Fibroblast of lung (primary cell): ENCODE results near the gene GSK3A. TPM values are rescaled to one million over a fixed set of nuclear protein-coding genes. Genes with fewer than 3 reads are reported as not detected.

Experiments
- DNase-seq, 2 donors: peaks; one replicate each; pipeline versions ENCODE4 v3.0.0 to v3.0.0-alpha.2; 2010; ENCODE audit warnings: low read depth in 2 of 2
- H2AFZ ChIP-seq: 2 replicates; pipeline ENCODE4 v1.5.1; 2012; ENCODE audit warnings: low read length, control low read depth, inconsistent platforms
- H3K27ac ChIP-seq: 2 replicates; pipeline ENCODE4 v1.5.1; 2011; ENCODE audit warnings: low read length, control low read depth; ENCODE audit not compliant: insufficient read depth
- H3K27me3 ChIP-seq: 2 replicates; pipeline ENCODE4 v1.5.1; 2011; ENCODE audit warnings: mild to moderate bottlenecking, low read length; ENCODE audit not compliant: control insufficient read depth, insufficient read depth
- H3K36me3 ChIP-seq: 2 replicates; pipeline ENCODE4 v1.5.1; 2011; ENCODE audit warnings: low read length; ENCODE audit not compliant: control insufficient read depth, insufficient read depth
- H3K4me1 ChIP-seq: 2 replicates; pipeline ENCODE4 v1.5.1; 2011; ENCODE audit warnings: low read length; ENCODE audit not compliant: control insufficient read depth, insufficient read depth; ENCODE audit errors: extremely low read depth
- H3K4me2 ChIP-seq: 2 replicates; pipeline ENCODE4 v1.5.1; 2011; ENCODE audit warnings: low read length, control low read depth; ENCODE audit not compliant: insufficient read depth; ENCODE audit errors: extremely low read depth
- H3K4me3 ChIP-seq, 4 experiments: fragments of 200-600 bp in 1 of 4; sonication (generic) in 1 of 4; replicated peaks in 1 of 4; 2 replicates each; pipeline ENCODE4 v1.5.1; 2011 to 2016; ENCODE audit warnings: low read length in 4 of 4, low read depth in 3 of 4, mild to moderate bottlenecking in 3 of 4, control low read depth in 2 of 4, inconsistent platforms in 1 of 4, mixed read lengths in 1 of 4; ENCODE audit not compliant: insufficient read depth in 1 of 4; ENCODE audit errors: control extremely low read depth in 1 of 4
- H3K79me2 ChIP-seq: 2 replicates; pipeline ENCODE4 v1.5.1; 2012; ENCODE audit warnings: mild to moderate bottlenecking, low read length, inconsistent platforms; ENCODE audit not compliant: control insufficient read depth, insufficient read depth
- H3K9ac ChIP-seq: 2 replicates; pipeline ENCODE4 v1.5.1; 2011; ENCODE audit warnings: mild to moderate bottlenecking, low read length, control low read depth; ENCODE audit not compliant: insufficient read depth
- H3K9me3 ChIP-seq: 2 replicates; pipeline ENCODE4 v1.5.1; 2012; ENCODE audit warnings: low read depth, low read length; ENCODE audit not compliant: control insufficient read depth, insufficient read depth
- H4K20me1 ChIP-seq: 2 replicates; pipeline ENCODE4 v1.5.1; 2011; ENCODE audit warnings: low read length; ENCODE audit not compliant: control insufficient read depth, insufficient read depth; ENCODE audit errors: extremely low read depth
- CTCF ChIP-seq, 2 donors: IDR thresholded peaks in 1 of 2; conservative IDR thresholded peaks in 1 of 2; 1 replicate in 1 of 2; 2 replicates in 1 of 2; pipeline ENCODE4 v1.5.1; 2011 to 2012; ENCODE audit warnings: low read length in 2 of 2, control low read depth in 1 of 2, inconsistent platforms in 1 of 2, low read depth in 1 of 2, mild to moderate bottlenecking in 1 of 2
- EZH2 ChIP-seq: IDR thresholded peaks from 2 replicates; pipeline ENCODE4 v1.5.1; 2012; ENCODE audit warnings: low read length, control low read depth, mild to moderate bottlenecking; ENCODE audit errors: missing control alignments
- polyA plus RNA-seq, 2 donors: library from polyadenylated mRNA; depleted of rRNA in 1 of 2; stranded (reverse) in 1 of 2; unstranded in 1 of 2; fragments of >200 nt; gene quantifications; 2 replicates each; pipeline ENCODE4 v1.2.1, GENCODE V29; 2011 to 2012; ENCODE audit warnings: missing spikeins in 1 of 2
- total RNA-seq: library from RNA; depleted of rRNA; stranded (reverse); fragments of >200 nt; gene quantifications from 2 replicates; pipeline ENCODE4 v1.2.1, GENCODE V29; 2014

Gene GSK3A
- total and polyA plus RNA-seq, 2 donors (not counting 1 experiment from before 2014, with no cell fraction given) = 11.6 to 21.7 TPM

- no peaks in the 10 kb centered on the region for H3K9me3 ChIP-seq
- H3K4me3 ChIP-seq = no peak overlapping the region
- H3K9ac ChIP-seq = no peak overlapping the region
- no peak overlapping the region for H3K27ac ChIP-seq
- H4K20me1 ChIP-seq = no peaks in the 10 kb centered on the region
- H2AFZ ChIP-seq = no peak overlapping the region
- no peak for DNase-seq
- no peak overlapping the region for H3K4me2 ChIP-seq
- no peaks in the 10 kb centered on the region for H3K4me1 ChIP-seq
- TF ChIP-seq CTCF (conservative IDR thresholded peaks at IDR 0.05 in 1 of 2, IDR thresholded peaks at IDR 0.05 in 1 of 2; ENCODE audit: low read depth in 1 of 2, low read length in 2 of 2) = no peak
- TF ChIP-seq EZH2 = no peak
- peaks cover 5% of the 10 kb centered on the region for H3K79me2 ChIP-seq
- H3K36me3 ChIP-seq = peaks cover 47% of the 10 kb centered on the region
- H3K27me3 ChIP-seq = no peaks in the 10 kb centered on the region
Measured at GRCh38 chr19:42232435-42232834, 10.0 kb downstream of the GSK3A start.

GRCh38 chr19:42230571-42230970 lies 11.8 kb downstream of the GSK3A start:
- H3K27ac ChIP-seq = no peak overlapping the region
- TF ChIP-seq EZH2 (no peak), CTCF (conservative IDR thresholded peaks at IDR 0.05 in 1 of 2, IDR thresholded peaks at IDR 0.05 in 1 of 2; ENCODE audit: low read depth in 1 of 2, low read length in 2 of 2) (no peak)
- no peak overlapping the region for H3K4me2 ChIP-seq
- H3K9ac ChIP-seq = no peak overlapping the region
- H3K36me3 ChIP-seq = peaks cover 51% of the 10 kb centered on the region
- H3K79me2 ChIP-seq = peaks cover 12% of the 10 kb centered on the region
- no peak overlapping the region for H3K4me3 ChIP-seq
- H3K9me3 ChIP-seq = no peaks in the 10 kb centered on the region
- H3K27me3 ChIP-seq = no peaks in the 10 kb centered on the region
- DNase-seq = no peak
- no peak overlapping the region for H2AFZ ChIP-seq
- no peaks in the 10 kb centered on the region for H4K20me1 ChIP-seq
- H3K4me1 ChIP-seq = no peaks in the 10 kb centered on the region

GRCh38 chr19:42229855-42230351 lies 12.5 kb downstream of the GSK3A start:
- DNase-seq = no peak
- no peak overlapping the region for H3K4me3 ChIP-seq
- no peaks in the 10 kb centered on the region for H3K9me3 ChIP-seq
- H3K36me3 ChIP-seq = peaks cover 53% of the 10 kb centered on the region
- H4K20me1 ChIP-seq = no peaks in the 10 kb centered on the region
- TF ChIP-seq CTCF (conservative IDR thresholded peaks at IDR 0.05 in 1 of 2, IDR thresholded peaks at IDR 0.05 in 1 of 2; ENCODE audit: low read depth in 1 of 2, low read length in 2 of 2) = no peak
- no peak for TF ChIP-seq EZH2
- H3K4me2 ChIP-seq = no peak overlapping the region
- H2AFZ ChIP-seq = no peak overlapping the region
- no peaks in the 10 kb centered on the region for H3K27me3 ChIP-seq
- H3K4me1 ChIP-seq = no peaks in the 10 kb centered on the region
- peaks cover 15% of the 10 kb centered on the region for H3K79me2 ChIP-seq
- H3K9ac ChIP-seq = no peak overlapping the region
- peak overlapping the region; percentile 51 for H3K27ac ChIP-seq
